ENCODE results near the gene KIAA0586. TPM values are rescaled to one million over a fixed set of nuclear protein-coding genes. Genes with fewer than 3 reads are reported as not detected.

The KIAA0586 gene
- total RNA-seq, 2 donors from 2014 or later: 18.0 to 45.7 TPM

DNA sequence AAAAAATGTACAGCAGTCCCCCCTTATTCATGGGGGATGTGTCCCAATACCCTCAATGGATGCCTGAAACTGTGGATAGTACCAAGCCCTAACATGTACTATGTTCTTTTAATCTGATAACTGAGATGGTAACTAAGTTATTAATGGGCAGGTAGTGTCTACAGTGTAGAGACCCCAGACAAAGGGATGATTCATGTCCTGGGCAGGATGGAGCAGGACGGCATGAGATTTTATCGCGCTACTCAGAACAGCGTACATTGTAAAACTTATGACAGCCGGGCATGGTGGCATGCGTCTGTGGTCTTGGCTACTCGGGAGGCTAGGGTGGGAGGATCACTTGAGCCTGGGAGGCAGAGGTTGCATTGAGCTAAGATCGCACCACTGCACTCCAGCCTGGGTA is 37.1 kb downstream of the KIAA0586 start:
- Histone ChIP-seq H3K4me3 (no peak overlapping the region), H3K9me3 (no peaks in the 10 kb centered on the region), H3K27me3 (replicated peaks; ENCODE audit: insufficient read depth) (no peaks in the 10 kb centered on the region), H3K4me1 (ENCODE audit: control insufficient read depth in 1 of 2, low read depth in 2 of 2) (no peaks in the 10 kb centered on the region), H3K36me3 (peaks cover 21% of the 10 kb centered on the region), H3K27ac (no peak overlapping the region)
- ATAC-seq (ENCODE audit: insufficient number of reproducible peaks, low FRiP score, low read depth): no peak
- DNase-seq (ENCODE audit: low spot score): no peak
- TF ChIP-seq, protein P1, sequence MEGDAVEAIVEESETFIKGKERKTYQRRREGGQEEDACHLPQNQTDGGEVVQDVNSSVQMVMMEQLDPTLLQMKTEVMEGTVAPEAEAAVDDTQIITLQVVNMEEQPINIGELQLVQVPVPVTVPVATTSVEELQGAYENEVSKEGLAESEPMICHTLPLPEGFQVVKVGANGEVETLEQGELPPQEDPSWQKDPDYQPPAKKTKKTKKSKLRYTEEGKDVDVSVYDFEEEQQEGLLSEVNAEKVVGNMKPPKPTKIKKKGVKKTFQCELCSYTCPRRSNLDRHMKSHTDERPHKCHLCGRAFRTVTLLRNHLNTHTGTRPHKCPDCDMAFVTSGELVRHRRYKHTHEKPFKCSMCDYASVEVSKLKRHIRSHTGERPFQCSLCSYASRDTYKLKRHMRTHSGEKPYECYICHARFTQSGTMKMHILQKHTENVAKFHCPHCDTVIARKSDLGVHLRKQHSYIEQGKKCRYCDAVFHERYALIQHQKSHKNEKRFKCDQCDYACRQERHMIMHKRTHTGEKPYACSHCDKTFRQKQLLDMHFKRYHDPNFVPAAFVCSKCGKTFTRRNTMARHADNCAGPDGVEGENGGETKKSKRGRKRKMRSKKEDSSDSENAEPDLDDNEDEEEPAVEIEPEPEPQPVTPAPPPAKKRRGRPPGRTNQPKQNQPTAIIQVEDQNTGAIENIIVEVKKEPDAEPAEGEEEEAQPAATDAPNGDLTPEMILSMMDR (IDR thresholded peaks at IDR 0.05): no peak

DNA sequence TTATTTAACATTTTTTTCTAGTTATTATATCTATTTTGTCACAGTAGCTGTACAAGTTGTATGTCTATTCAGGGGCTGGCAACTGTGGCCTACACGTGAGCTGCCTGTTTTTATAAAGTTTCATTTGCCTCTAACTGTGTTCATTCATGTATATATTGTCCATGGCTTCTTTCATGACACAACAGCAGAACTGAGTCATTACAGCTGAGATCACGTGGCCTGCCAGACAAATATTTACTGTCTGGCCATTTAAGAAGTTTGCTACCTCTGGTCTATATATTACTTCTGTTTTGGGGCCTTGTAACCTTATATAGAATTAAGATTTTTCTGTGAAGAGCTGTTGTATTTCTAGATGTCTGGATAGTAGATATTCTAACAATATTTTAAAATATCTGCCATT is 37.9 kb downstream of the KIAA0586 start:
- DNase-seq (ENCODE audit: low spot score) (no peak), ATAC-seq (ENCODE audit: insufficient number of reproducible peaks, low FRiP score, low read depth) (no peak)
- no peaks in the 10 kb centered on the region for H3K4me1 ChIP-seq (ENCODE audit: control insufficient read depth in 1 of 2, low read depth in 2 of 2)
- no peak overlapping the region for H3K4me3 ChIP-seq
- no peaks in the 10 kb centered on the region for H3K27me3 ChIP-seq (replicated peaks; ENCODE audit: insufficient read depth)
- H3K27ac ChIP-seq: no peak overlapping the region
- H3K36me3 ChIP-seq: peaks cover 21% of the 10 kb centered on the region
- TF ChIP-seq, protein P1 (IDR thresholded peaks at IDR 0.05): no peak
- H3K9me3 ChIP-seq: no peaks in the 10 kb centered on the region

DNA sequence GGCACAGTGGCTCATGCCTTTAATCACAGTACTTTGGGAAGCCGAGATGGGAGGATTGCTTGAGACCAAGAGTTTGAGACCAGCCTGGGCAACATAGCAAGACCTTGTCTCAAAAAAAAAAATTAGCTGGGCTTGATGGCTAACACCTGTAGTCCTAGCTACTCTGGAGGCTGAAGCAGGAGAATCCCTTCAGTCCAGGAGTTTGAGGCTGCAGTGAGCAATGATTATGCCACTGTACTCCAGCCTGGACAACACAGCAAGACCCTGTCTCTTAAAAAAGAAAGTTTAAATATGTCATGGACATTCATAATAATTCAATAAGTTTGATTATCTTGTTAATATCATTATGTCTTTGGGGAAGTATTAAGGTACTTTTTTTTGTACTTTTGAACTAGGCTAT is 38.9 kb downstream of the KIAA0586 start:
- DNase-seq (ENCODE audit: low spot score) (no peak), ATAC-seq (ENCODE audit: insufficient number of reproducible peaks, low FRiP score, low read depth) (no peak)
- Histone ChIP-seq H3K27me3 (replicated peaks; ENCODE audit: insufficient read depth) (no peaks in the 10 kb centered on the region), H3K4me1 (ENCODE audit: control insufficient read depth in 1 of 2, low read depth in 2 of 2) (no peaks in the 10 kb centered on the region), H3K27ac (no peak overlapping the region), H3K36me3 (peaks cover 21% of the 10 kb centered on the region), H3K4me3 (no peak overlapping the region), H3K9me3 (no peaks in the 10 kb centered on the region)
- TF ChIP-seq, protein P1 (IDR thresholded peaks at IDR 0.05): no peak

DNA sequence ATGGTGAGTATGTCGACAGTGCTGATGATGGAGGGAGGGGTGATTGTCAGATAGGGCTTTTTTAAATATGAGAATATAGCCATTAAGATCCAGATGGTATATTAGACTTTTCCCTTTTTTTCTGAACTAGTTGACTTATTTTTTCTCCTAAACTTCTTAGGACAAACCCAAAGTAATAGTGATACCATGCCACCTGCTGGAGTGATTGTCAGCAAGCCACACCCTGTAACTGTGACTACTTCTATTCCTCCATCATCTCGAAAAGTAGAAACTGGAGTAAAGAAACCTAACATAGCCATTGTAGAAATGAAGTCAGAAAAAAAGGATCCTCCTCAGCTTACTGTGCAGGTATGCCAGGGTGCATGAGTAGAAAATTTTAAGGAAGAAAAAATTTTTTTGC is 40.1 kb downstream of the KIAA0586 start:
- Histone ChIP-seq H3K27me3 (replicated peaks; ENCODE audit: insufficient read depth) (no peaks in the 10 kb centered on the region), H3K36me3 (peaks cover 17% of the 10 kb centered on the region), H3K27ac (no peak overlapping the region), H3K9me3 (no peaks in the 10 kb centered on the region), H3K4me3 (no peak overlapping the region), H3K4me1 (ENCODE audit: control insufficient read depth in 1 of 2, low read depth in 2 of 2) (no peaks in the 10 kb centered on the region)
- ATAC-seq (ENCODE audit: insufficient number of reproducible peaks, low FRiP score, low read depth): no peak
- DNase-seq (ENCODE audit: low spot score): no peak
- TF ChIP-seq, protein P1 (IDR thresholded peaks at IDR 0.05): no peak

DNA sequence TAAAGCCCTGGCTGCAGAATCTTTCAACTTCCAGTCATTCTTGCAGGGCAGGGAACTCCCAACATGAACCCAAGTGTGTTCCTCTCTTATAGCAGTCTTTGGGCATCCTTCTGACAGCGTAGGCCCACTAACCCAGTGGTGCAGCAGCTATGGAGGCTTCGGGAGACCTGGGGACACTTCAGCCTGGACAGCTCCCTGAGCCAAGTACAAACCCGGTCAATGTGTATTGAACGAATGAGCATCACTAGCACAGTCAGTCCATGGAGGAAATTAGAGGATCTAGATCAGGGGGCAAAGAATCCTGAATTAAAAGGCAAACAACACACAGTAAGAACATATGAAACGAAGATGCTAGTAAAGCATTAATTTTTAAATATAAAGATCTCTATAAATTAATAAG is 41.8 kb downstream of the KIAA0586 start:
- H3K4me3 ChIP-seq: no peak overlapping the region
- no peak overlapping the region for H3K27ac ChIP-seq
- H3K36me3 ChIP-seq: peaks cover 9% of the 10 kb centered on the region
- no peaks in the 10 kb centered on the region for H3K9me3 ChIP-seq
- no peak for ATAC-seq (ENCODE audit: insufficient number of reproducible peaks, low FRiP score, low read depth)
- H3K27me3 ChIP-seq (replicated peaks; ENCODE audit: insufficient read depth): no peaks in the 10 kb centered on the region
- no peaks in the 10 kb centered on the region for H3K4me1 ChIP-seq (ENCODE audit: control insufficient read depth in 1 of 2, low read depth in 2 of 2)
- TF ChIP-seq, protein P1 (IDR thresholded peaks at IDR 0.05): no peak
- DNase-seq (ENCODE audit: low spot score): no peak

Data from thoracic aorta (tissue), 2 donors.